Heart right ventricle (tissue), 16 donors: ENCODE data around the gene HOXC10. TPM values are rescaled to one million over a fixed set of nuclear protein-coding genes. Genes with fewer than 3 reads are reported as not detected.
A peak's percentile ranks its signal among the peaks of the same experiment; 100 is the strongest.

ENCODE experiments used
- ATAC-seq, 8 donors: fragments of 200-7000 bp; cut with Tn5 transposase; one replicate each; pipeline ENCODE4 v1.9.1; 2020; ENCODE audit warnings: mild to moderate bottlenecking in 8 of 8, moderate library complexity in 8 of 8, moderate number of reproducible peaks in 1 of 8
- DNase-seq, 2 donors: peaks; one replicate each; pipeline ENCODE4 v3.0.0-alpha.2; 2020
- H3K27ac ChIP-seq, 10 donors: fragments of 200-600 bp; sonication (generic) in 2 of 10; one replicate each; pipeline versions ENCODE4 v1.5.0 to v1.8.0; 2020 to 2022; ENCODE audit warnings: mild to moderate bottlenecking in 3 of 10
- H3K27me3 ChIP-seq, 7 donors: fragments of 200-600 bp; one replicate each; pipeline ENCODE4 v1.8.0; 2021 to 2022; ENCODE audit warnings: mild to moderate bottlenecking in 2 of 7
- H3K36me3 ChIP-seq, 9 donors: fragments of 200-600 bp; sonication (generic) in 1 of 9; one replicate each; pipeline versions ENCODE4 v1.5.0 to v1.8.0; 2020 to 2022; ENCODE audit warnings: mild to moderate bottlenecking in 2 of 9
- H3K4me1 ChIP-seq, 9 donors: fragments of 200-600 bp; sonication (generic) in 1 of 9; one replicate each; pipeline versions ENCODE4 v1.5.0 to v1.8.0; 2020 to 2022; ENCODE audit warnings: mild to moderate bottlenecking in 4 of 9
- H3K4me3 ChIP-seq, 10 donors: fragments of 200-600 bp; sonication (generic) in 2 of 10; one replicate each; pipeline versions ENCODE4 v1.5.0 to v1.8.0; 2020 to 2022; ENCODE audit warnings: mild to moderate bottlenecking in 7 of 10, moderate library complexity in 2 of 10
- H3K9me3 ChIP-seq, 11 donors: fragments of 200-600 bp in 10 of 11; sonication (generic) in 2 of 11; one replicate each; pipeline versions ENCODE4 v1.5.0 to v1.8.0; 2013 to 2022; ENCODE audit warnings: mild to moderate bottlenecking in 2 of 11, control low read depth in 1 of 11, moderate library complexity in 1 of 11
- WGBS, 2 donors: extraction: QIAGEN DNeasy Blood & Tissue Kit; methylation state at CpG; one replicate each; pipeline ENCODE4 v1.1.7; 2013; ENCODE audit warnings: inconsistent platforms in 1 of 2; 5-methylcytosine and 5-hydroxymethylcytosine counted together
- intact Hi-C, 10 donors: fragments of 100-400 bp; cut with DNase I; formaldehyde crosslinking; loops; one replicate each; pipeline versions ENCODE4 v1.11.1 to v1.14.2; 2022
- microRNA-seq, 2 donors: library from miRNA; unstranded; fragments of <30 nt; microRNA quantifications; one replicate each; pipeline ENCODE4 v1.2.0, GENCODE V29; 2021
- polyA plus RNA-seq, 2 donors: library from polyadenylated mRNA; stranded (reverse); fragments of 200-250 nt; gene quantifications; one replicate each; pipeline ENCODE4 v1.2.3, GENCODE V29; 2013
- total RNA-seq, 10 donors: library from RNA; stranded (reverse); fragmentation: NEBNext Ultra II Directional in 3 of 10; extraction: Animal tissue kit (Norgen Biotek cat#: 25700) in 3 of 10; gene quantifications; one replicate each; pipeline versions ENCODE4 v1.2.1 to v1.2.4, GENCODE V29; 2021 to 2023
- TF ChIP-seq, protein P1 (sequence below), 9 donors: fragments of 200-600 bp; sonication (generic) in 2 of 9; IDR thresholded peaks; one replicate each; pipeline versions ENCODE4 v1.5.0 to v1.8.0; 2021 to 2022; ENCODE audit warnings: antibody characterized with exemption in 9 of 9, mild to moderate bottlenecking in 5 of 9, moderate library complexity in 1 of 9
- donor health status: Arrhythmogenic right ventricular cardiomyopathy.
- donor health status: ischemic (EF 13 %, LVEDD 7.1; RV severe dilation, severe dysfunction).
- donor health status: healthy with polysubstance abuse.
- donor health status: DM: no; HTN: yes; CAD: no.
- donor health status: DM: no; HTN: no; CAD: no.
- donor health status: ischemic (EF 25% LVEDD 6.9; RV normal size, moderate dysfunction).
- donor health status: ischemic (EF 25% LVEDD 5.7; RV mildly dilated, moderate dysfunction).
- donor health status: healthy.
- donor health status: DM: yes; HTN: yes; CAD: no.
- donor health status: Ischemic cardiomyopathy.
- donor health status: ischemic (EF 35%, LVEDD 5.7; RV mildly dilated, moderate dysfunction).
- donor health status: nonischemic (EF 11% LVEDD 7.7; RV severe dilation, severe dysfunction).
- donor health status: DM: yes; HTN: yes; CAD: no.
- donor health status: PGD.
- donor health status: ischemic (EF 29% LVEDD 5.4; RV normal size, mild dysfunction).
- donor health status: nonischemic (EF 23%, LVEDD 6.1; RV moderate dilation, normal function).

Gene HOXC10
- total and polyA plus RNA-seq, 12 donors, result not detected

GRCh38 chr12:54038284-54038870 is 53.4 kb downstream of the HOXC10 start:
- no peak overlapping the region for H3K27ac ChIP-seq
- H3K27me3 ChIP-seq, result peaks cover 17 to 100% (median 100%) of the 10 kb centered on the region in 7 donors
- intact Hi-C loops, result no loop called here
- H3K4me3 ChIP-seq, result no peak overlapping the region
- TF ChIP-seq, protein P1, sequence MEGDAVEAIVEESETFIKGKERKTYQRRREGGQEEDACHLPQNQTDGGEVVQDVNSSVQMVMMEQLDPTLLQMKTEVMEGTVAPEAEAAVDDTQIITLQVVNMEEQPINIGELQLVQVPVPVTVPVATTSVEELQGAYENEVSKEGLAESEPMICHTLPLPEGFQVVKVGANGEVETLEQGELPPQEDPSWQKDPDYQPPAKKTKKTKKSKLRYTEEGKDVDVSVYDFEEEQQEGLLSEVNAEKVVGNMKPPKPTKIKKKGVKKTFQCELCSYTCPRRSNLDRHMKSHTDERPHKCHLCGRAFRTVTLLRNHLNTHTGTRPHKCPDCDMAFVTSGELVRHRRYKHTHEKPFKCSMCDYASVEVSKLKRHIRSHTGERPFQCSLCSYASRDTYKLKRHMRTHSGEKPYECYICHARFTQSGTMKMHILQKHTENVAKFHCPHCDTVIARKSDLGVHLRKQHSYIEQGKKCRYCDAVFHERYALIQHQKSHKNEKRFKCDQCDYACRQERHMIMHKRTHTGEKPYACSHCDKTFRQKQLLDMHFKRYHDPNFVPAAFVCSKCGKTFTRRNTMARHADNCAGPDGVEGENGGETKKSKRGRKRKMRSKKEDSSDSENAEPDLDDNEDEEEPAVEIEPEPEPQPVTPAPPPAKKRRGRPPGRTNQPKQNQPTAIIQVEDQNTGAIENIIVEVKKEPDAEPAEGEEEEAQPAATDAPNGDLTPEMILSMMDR (IDR thresholded peaks at IDR 0.05), result no peak
- H3K9me3 ChIP-seq, result no peaks in the 10 kb centered on the region
- 41 to 44% methylated on average over 5 of the region's 5 CpGs for WGBS, 2 donors
- DNase-seq (no peak), ATAC-seq (no peak)
- no peaks in the 10 kb centered on the region for H3K36me3 ChIP-seq
- peaks cover 0 to 13% (median 8%) of the 10 kb centered on the region in 9 donors for H3K4me1 ChIP-seq

- no peak overlapping the region for H3K27ac ChIP-seq
- no peak overlapping the region for H3K4me3 ChIP-seq
- intact Hi-C loops, result no loop called here
- TF ChIP-seq, protein P1 (IDR thresholded peaks at IDR 0.05), result no peak
- DNase-seq (no peak), ATAC-seq (peak in 2 of 8 donors; percentile 9 to 27)
- H3K27me3 ChIP-seq, result peaks cover 18 to 99% (median 99%) of the 10 kb centered on the region in 7 donors
- no peaks in the 10 kb centered on the region for H3K9me3 ChIP-seq
- peaks cover 0 to 7% (median 3%) of the 10 kb centered on the region in 9 donors for H3K4me1 ChIP-seq
- no peaks in the 10 kb centered on the region for H3K36me3 ChIP-seq
- WGBS, 2 donors, result 11 to 19% methylated on average over 9 of the region's 9 CpGs
Observed at GRCh38 chr12:54038871-54039414, 54.0 kb downstream of the HOXC10 start.

GRCh38 chr12:54039417-54040147 is 54.6 kb downstream of the HOXC10 start:
- ATAC-seq, result peak in 3 of 8 donors; percentile 25 to 49 (median 28)
- Histone ChIP-seq H3K4me1 (peaks cover 0 to 1% (median 0%) of the 10 kb centered on the region in 9 donors), H3K27ac (no peak overlapping the region), H3K36me3 (no peaks in the 10 kb centered on the region), H3K9me3 (no peaks in the 10 kb centered on the region), H3K27me3 (peaks cover 18 to 99% (median 99%) of the 10 kb centered on the region in 7 donors), H3K4me3 (no peak overlapping the region)
- DNase-seq, result no peak
- 4 to 11% methylated on average over 16 of the region's 16 CpGs for whole genome bisulfite sequencing, 2 donors
- TF ChIP-seq, protein P1 (IDR thresholded peaks at IDR 0.05), result no peak
- intact Hi-C loops, result no loop called here

Small RNAs within 50 kb of the gene (microRNA-seq; reads per million reads assigned to microRNA genes)
- gene MIR196A2 (0.60 to 2.6 reads per million in 2 donors), gene MIR615 (1.2 to 2.0 reads per million in 2 donors)

Other genes with a start within 250 kb of the HOXC10 start
- gene CISTR, start 233.2 kb upstream of the HOXC10 start, total RNA-seq, result 1 to 10 TPM in 8 of 10 donors, under 1 TPM in 1, not detected in 1; 0.80 to 3.6 (median 2.9) TPM
- gene CISTR, start 233.2 kb upstream of the HOXC10 start, polyA plus RNA-seq, result 1 to 10 TPM in 1 of 2 donors, under 1 TPM in 1; 0.16 to 1.7 TPM
- gene HOXC13, start 46.3 kb upstream of the HOXC10 start, total RNA-seq, result not detected
- gene HOXC13, start 46.3 kb upstream of the HOXC10 start, polyA plus RNA-seq, result not detected
- not detected for gene HOXC12, start 30.2 kb upstream of the HOXC10 start, total RNA-seq
- gene HOXC12, start 30.2 kb upstream of the HOXC10 start, polyA plus RNA-seq, result not detected
- not detected for gene HOXC11, start 12.0 kb upstream of the HOXC10 start, total RNA-seq
- gene HOXC11, start 12.0 kb upstream of the HOXC10 start, polyA plus RNA-seq, result not detected
- gene HOTAIR, start 10.2 kb upstream of the HOXC10 start, total RNA-seq, result not detected
- not detected for gene HOTAIR, start 10.2 kb upstream of the HOXC10 start, polyA plus RNA-seq
- gene HOXC9, start 15.0 kb downstream of the HOXC10 start, total RNA-seq, result not detected
- gene HOXC9, start 15.0 kb downstream of the HOXC10 start, polyA plus RNA-seq, result not detected
- gene HOXC8, start 23.8 kb downstream of the HOXC10 start, total RNA-seq, result not detected
- gene HOXC8, start 23.8 kb downstream of the HOXC10 start, polyA plus RNA-seq, result not detected
- gene HOXC6, start 43.3 kb downstream of the HOXC10 start, total RNA-seq, result under 1 TPM in 4 of 10 donors, not detected in 6; 0.13 to 0.36 (median 0.18) TPM
- gene HOXC6, start 43.3 kb downstream of the HOXC10 start, polyA plus RNA-seq, result under 1 TPM; 0.03 to 0.29 TPM
- not detected for gene HOXC5, start 47.9 kb downstream of the HOXC10 start, total RNA-seq
- gene HOXC5, start 47.9 kb downstream of the HOXC10 start, polyA plus RNA-seq, result under 1 TPM in 1 of 2 donors, not detected in 1; 0.01 TPM
- under 1 TPM in 3 of 10 donors, not detected in 7; 0.21 to 0.22 (median 0.21) TPM for gene HOXC4, start 68.7 kb downstream of the HOXC10 start, total RNA-seq
- gene HOXC4, start 68.7 kb downstream of the HOXC10 start, polyA plus RNA-seq, result under 1 TPM in 1 of 2 donors, not detected in 1; 0.03 TPM
- 10 to 100 TPM in 9 of 10 donors, 1 to 10 TPM in 1; 8.8 to 20.7 (median 13.8) TPM for gene SMUG1, start 203.8 kb downstream of the HOXC10 start, total RNA-seq
- 10 to 100 TPM; 16.2 to 28.8 TPM for gene SMUG1, start 203.8 kb downstream of the HOXC10 start, polyA plus RNA-seq